ENCODE measurements around the gene SHTN1. TPM values are rescaled to one million over a fixed set of nuclear protein-coding genes. Genes with fewer than 3 reads are reported as not detected.

The SHTN1 gene, protein sequence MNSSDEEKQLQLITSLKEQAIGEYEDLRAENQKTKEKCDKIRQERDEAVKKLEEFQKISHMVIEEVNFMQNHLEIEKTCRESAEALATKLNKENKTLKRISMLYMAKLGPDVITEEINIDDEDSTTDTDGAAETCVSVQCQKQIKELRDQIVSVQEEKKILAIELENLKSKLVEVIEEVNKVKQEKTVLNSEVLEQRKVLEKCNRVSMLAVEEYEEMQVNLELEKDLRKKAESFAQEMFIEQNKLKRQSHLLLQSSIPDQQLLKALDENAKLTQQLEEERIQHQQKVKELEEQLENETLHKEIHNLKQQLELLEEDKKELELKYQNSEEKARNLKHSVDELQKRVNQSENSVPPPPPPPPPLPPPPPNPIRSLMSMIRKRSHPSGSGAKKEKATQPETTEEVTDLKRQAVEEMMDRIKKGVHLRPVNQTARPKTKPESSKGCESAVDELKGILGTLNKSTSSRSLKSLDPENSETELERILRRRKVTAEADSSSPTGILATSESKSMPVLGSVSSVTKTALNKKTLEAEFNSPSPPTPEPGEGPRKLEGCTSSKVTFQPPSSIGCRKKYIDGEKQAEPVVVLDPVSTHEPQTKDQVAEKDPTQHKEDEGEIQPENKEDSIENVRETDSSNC
- 10 to 100 TPM in 3 of 12 donors, 1 to 10 TPM in 8, not detected in 1; 3.8 to 18.6 (median 6.7) TPM for polyA plus RNA-seq (ENCODE audit: insufficient read length in 12 of 12)
- long read RNA-seq, donor 1, full-length matches to known transcripts: 4 of 13 reads
- long read RNA-seq, donor 1, partial matches to known transcripts: 9 of 13 reads
- long read RNA-seq, donor 1, other reads (novel, unspliced or antisense): 0 of 13 reads
- long read RNA-seq, donor 2: 0 reads
- long read RNA-seq, donor 3: 0 reads
- long read RNA-seq, donor 4: 0 reads
- long read RNA-seq, donor 5: 0 reads
- long read RNA-seq, donor 6, full-length matches to known transcripts: 1 of 1 reads
- long read RNA-seq, donor 6, partial matches to known transcripts: 0 of 1 reads
- long read RNA-seq, donor 6, other reads (novel, unspliced or antisense): 0 of 1 reads
- long read RNA-seq, donor 7: 0 reads
- long read RNA-seq, donor 8: 0 reads
- long read RNA-seq, donor 9, full-length matches to known transcripts: 1 of 1 reads
- long read RNA-seq, donor 9, partial matches to known transcripts: 0 of 1 reads
- long read RNA-seq, donor 9, other reads (novel, unspliced or antisense): 0 of 1 reads
- long read RNA-seq, donor 10: 0 reads
- long read RNA-seq, donor 11: 0 reads

DNA sequence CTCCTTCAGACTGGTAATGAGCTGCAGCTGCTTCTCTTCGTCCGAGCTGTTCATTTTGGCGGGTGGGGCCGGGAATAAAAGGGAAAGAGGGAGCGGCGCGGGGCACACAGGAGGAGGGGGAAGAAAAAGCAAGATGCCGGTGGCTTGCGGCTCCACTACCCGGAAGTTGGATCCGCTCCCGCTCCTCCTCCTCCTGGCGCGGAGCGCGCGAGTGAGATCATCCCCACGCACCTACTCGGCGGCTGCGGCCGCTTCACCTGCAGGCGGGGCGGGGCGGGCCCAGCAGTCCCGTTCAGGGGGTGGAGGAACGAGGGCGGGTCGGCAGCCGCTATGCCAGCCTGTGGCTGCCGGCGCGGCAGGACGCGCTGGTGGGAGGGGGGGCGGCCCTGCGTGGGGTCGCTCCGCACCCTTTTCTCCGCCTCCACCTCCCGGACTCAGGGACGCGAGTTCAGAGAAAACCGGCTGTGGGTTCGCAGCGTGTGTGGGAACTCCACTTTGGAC is at the start of gene SHTN1:
TSS of gene SHTN1 (minus strand) at position 162 of the 501 bp plus-strand sequence. CDS start at position 54, 108 bp downstream.
- DNase-seq: peak; percentile 49

DNA sequence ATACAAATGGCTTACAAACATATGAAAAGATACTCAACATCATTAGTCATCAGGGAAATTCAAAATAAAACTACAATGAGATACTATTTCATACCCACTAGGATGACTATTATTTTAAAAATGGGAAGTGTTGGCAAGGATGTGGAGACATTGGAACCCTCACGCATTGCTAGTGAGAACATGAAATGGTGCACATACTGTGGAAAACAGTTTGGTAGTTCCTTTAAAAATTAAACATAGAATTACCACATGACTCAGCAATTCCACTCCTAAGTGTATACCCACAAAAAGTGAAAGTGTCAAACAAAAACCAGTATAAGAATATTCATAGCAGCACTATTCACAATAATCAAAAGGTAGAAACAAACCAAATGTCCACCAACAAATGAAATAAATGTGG is 48.5 kb upstream of the SHTN1 start:
- no peak for DNase-seq

DNA sequence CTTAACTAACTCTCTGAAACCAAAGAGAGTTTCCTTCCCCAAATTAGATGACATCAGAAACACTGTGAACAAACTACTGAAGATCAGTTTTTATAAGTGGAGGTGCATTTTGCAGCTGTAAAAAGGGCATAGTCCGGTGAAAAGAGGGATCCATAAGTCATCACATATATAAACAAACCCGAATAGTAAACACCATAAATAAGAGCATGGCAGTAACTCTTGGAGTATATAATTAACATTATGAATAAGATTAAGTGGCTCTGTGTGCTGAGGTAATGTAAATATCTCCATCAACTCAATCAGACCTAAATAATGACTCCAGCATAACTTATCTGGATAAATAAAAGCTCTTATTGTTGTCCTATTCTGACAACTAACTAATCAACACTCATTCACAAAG is 43.0 kb upstream of the SHTN1 start:
- no peak for DNase-seq

DNA sequence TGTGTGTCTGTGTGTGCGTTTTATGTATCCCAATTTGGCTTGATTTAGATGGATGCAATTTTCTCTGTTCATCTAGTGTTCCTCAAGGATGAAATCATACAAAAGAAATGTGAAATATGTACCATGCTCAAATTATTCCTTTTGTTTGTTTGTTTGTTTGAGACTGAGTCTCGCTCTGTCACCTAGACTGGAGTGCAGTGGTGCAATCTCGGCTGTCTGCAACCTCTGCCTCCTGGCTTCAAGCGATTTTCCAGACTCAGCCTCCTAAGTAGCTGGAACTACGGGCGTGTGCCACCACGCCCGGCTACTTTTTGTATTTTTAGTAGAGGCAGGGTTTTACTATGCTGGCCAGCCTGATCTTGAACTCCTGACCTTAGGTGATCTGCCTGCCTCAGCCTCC is 11.3 kb upstream of the SHTN1 start:
- DNase-seq: no peak

DNA sequence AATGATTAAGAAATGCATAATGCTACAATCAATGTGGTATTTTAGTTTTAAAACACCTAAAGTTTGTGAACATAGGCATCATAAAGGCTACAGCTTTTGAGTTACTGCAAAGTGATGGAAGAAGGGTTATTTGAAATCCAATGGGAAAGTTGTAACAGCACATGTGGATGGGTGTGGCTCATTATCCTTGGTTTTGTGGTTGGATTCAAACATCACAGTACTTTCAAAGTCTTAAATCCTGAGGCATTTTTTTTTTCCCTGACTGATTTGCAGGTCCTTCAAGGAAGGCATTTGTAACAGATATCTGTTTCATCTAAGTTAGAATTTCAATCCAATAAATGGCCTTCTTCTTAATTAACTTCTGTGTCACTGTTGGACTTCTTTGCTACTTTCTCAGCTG is 9.8 kb upstream of the SHTN1 start:
- no peak for DNase-seq

DNA sequence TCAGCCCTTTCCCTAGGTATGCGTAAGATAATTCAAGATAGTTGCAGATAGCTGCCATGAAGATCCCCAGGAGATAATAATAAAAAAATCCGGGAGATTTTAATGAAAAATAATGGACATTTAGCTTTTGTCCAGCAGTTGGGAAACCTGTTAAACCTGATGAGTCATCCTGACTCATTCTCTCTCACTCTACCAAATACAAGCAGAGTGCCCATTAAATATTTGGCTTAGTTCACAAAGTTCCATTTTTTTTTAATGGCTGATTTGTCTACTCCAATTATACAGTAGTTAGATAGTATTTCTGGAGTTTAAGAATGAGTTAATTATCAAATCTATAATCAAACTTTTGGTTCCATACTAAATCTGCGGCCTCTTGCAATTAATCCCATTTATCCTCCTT is 2.1 kb upstream of the SHTN1 start:
- DNase-seq: no peak

DNA sequence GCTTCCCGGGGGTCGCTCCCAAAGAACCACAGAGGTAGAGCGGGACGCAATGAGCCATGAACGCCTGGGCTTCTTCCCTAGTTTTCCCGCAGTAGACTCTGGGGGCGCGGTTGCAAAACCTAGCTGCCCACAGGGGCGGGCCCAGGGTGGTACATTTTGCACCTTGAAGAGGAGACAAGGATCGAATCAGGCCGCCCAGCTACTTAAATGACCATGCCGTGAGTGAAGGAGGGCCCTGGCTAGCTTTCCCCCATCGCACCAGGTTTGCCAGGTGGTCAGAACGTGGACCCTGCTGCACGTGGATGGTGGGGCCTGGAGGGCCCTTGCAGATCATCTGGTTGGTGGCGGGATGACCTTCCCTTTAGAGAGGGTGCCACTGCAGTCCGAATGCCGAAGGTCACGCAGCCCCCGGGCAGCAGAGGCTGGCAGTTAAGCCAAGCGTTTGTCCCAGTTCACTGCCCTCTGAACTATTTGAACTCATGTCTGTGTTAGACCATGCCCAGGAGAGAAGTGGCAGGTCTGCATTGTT is 604 bp upstream of the SHTN1 start:
- peak; percentile 5 for DNase-seq

DNA sequence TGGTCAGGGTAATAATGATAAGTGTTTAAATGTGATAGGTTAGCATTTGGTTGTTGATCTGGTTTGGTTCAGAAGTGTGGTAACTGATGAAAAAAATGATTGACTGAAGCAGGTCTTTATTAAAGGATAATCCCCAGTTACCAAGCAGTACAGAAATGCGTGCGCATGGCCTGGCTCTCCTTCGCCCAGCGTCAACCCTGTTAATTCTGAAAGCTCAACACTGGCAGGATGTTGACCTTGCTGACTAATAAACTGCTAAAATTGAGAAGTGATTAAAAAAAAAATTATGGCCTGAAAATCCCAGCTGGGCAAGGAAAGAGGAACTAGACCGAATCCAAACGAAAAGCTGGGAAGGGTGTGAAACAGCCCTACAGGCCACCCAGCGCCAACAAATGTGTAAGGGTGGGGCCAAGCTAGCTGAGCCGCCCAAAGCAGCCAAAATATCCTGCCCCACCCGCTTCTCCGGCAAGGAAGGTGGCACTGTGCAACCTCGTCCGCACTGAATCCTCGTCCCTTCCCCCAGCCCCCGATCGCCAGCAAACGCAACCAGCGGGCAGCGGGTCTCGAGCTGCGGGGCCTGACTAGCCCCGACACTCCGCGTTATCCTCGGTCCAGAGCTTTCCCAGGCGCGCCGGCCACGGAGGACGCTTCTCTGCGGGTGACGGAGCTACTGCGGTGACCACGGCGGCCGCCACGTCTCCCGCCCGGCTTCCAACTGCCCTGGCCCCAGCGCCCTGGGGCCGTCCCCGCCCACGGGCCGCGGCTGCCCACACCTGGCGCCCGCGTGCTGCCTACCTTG is 561 bp downstream of the SHTN1 start:
- DNase-seq: peak; percentile 21

DNA sequence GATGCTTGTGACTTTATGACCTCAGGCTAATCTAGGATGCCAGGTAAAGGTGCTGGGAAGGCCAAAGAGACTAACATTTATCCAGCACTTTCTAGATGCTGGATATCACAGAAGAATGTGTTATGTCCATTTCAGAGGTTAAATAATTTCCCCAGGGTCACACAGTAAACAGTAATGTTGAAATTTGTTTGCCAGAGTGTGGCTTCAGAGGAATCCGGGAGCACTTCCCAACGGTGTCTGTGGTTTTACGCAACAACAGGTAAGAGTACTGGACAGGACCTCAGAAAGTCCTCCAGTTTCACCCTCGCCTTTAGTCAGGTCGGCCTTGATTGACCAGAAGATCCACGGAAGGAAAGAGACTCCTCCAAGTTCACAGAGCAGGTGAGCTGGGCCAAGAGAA is 1.7 kb downstream of the SHTN1 start:
- no peak for DNase-seq

DNA sequence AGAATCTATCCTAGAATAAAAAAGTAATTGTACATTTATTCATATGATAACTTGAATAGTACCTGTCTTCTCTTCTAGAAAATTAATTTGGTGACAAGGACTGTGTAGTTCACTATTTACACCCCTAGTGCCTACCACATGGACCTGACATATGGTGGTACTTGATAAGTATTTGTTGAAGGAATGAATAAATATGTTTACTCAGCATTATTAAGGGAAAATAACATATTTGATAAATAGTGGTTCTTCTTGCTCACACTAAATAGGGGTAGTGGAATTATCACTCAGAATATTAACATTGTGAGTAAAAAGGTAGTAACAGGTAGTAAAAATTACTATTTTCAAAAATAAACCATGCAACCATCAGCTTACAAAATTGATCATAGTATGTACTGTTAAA is 2.8 kb downstream of the SHTN1 start:
- no peak for DNase-seq

DNA sequence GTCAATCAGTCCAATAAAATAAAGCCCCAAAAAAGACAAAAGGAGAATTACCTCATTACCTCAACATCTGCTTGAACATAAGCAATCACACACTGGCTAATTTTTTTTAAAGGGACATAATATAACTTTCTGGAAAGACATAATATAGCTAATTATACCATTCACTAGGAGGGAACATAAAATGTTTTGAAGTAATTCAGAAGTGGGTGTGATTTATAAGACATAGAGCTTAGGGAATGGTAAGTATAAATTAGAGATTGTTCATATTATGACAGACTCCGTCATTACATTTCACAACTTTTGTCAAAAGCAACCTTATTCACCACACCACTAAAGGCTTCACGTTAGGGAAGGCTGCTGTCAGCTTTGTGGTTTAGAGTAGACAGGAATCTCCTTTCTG is 3.8 kb downstream of the SHTN1 start:
- DNase-seq: no peak

DNA sequence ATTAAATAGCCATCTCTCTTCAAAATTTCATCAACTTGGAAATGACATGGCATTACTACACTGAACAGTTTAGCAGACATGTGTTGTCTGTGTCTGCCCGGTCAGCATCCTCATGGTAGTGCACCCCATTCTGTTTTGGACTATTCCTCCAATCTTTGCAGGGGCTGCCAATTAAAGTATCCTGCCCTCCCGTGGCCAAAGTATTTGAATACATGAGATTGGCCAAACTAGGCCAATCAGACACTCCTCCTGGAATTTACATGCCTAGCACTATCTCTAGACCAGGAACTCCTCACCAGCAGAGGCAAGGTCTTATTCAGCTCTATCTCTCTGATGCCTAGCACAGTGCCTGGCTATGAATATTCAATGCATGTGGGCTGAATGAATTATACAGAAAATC is 4.4 kb downstream of the SHTN1 start:
- DNase-seq: no peak

DNA sequence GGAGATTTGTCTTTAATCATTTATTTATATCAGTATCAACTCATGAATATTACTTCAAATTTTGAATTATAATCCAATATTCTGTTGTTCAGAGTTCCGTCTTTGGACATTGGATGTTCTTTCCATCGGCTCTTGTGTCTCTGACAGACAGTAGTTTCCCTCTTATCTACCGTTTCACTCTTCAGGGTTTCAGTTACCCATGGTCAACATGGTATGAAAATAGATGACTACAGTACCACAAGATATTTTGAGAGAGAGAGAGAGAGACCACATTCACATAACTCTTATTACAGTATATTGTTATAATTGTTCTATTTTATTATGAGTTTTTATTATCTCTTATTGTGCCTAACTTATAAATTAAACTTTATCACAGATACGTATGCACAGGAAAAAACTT is 6.8 kb downstream of the SHTN1 start:
- DNase-seq: no peak

DNA sequence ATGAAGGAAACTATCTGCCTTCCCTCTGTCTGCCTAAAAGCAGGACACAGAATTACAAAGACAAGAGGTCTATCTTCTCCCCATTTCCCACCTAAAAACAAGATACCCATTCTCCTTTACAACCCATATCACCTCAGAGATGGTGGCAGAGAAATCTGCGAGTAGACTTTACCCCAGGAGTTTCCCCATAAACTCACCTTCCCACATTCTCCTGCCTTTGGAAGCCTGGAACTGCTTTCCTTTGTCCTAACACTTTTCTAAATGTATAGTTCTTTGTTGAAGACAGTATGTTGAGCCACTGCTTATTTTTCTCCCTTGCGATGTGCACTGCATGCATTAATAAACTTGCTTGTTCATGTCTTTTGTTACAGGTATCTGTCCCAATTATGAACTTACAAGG is 8.0 kb downstream of the SHTN1 start:
- no peak for DNase-seq

DNA sequence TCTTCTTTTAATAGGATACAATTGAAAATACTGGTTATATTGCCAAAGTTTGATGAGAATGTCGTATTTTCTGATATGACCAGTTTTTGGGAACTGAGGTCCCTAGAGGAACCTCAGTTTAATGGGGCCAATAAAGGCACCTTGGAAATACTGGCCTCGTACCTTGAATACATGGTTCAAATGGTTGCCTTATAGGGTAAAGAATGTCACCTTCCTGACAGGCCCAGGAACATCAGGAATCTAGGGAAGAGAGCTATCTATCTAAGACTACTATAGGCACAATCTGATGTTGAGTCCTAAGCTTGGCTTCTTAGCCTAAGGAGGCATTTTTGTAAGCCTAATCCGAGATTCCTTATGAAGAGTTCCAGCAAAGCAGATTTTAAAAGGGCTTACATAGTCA is 9.3 kb downstream of the SHTN1 start:
- no peak for DNase-seq

DNA sequence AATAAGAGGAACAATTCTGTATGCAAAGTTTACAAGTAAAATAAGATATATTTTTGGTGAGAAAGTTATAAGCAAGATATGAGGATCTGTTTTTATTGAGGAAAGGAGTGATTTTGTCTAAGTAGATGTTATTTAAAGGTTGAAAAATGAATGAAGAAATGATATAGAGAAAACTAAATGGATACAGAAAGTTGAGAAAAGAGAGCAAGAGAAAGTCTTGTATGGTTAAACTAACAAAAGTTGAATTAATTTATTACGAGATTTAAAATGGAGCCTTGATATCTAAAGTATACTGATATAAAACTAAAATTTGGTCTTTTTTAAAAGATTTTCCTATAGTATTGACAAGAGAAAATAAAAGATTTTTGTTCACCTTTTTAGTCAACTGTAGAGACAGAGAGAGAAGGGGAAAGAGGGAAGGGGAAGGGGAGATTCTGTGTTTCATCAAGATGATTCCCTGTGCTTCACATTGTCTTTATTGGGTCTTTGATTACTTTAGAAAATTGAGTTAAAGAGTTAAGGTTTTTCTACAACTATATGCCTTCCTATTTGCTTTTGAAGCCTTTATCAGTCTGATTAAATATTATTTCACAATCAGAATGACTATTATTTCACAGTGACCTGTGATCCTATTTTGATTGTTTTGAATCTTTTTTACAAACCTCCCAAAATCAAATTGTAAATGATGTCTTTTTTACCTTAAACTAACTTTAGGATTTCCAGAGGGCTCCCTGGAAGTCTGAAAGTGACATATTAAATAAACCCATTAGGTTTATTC is 10.7 kb downstream of the SHTN1 start:
- no peak for DNase-seq

DNA sequence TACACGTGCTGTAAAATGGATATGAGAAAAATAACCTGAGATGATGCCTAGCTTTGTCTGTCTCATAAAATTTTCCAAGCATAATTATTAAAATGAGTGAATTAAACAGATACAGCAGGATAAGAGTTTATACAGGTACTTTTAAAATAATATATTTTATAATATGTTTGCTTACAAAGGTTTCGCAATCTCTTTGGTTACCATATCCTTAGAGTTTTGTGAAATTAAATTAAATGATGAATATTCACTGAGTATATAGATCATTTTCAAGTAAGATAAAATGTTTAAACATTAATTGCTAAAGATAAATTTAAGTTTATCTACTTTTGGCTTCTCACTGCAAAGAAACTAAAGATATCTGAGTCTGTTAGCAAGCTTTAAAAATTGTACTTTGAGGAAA is 11.4 kb downstream of the SHTN1 start:
- DNase-seq: no peak

DNA sequence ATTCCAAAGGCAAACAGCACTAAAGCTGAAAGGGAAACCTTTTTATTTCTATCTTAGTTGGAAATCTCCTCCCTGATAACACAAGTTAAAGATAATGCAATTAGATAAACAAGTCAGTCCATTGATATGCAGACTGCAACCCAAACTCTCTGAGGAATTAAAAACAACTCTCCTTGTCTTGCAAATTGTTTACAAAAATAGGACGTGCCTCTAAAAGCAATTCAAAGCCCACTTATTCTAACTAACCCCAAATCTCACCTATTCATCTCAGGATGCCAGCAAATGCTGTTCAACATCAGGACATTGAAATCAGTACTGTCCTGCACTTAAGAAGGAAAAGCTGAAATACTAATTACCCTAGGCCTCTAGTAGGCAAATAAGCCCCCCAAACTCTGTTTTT is 12.8 kb downstream of the SHTN1 start:
- DNase-seq: no peak

DNA sequence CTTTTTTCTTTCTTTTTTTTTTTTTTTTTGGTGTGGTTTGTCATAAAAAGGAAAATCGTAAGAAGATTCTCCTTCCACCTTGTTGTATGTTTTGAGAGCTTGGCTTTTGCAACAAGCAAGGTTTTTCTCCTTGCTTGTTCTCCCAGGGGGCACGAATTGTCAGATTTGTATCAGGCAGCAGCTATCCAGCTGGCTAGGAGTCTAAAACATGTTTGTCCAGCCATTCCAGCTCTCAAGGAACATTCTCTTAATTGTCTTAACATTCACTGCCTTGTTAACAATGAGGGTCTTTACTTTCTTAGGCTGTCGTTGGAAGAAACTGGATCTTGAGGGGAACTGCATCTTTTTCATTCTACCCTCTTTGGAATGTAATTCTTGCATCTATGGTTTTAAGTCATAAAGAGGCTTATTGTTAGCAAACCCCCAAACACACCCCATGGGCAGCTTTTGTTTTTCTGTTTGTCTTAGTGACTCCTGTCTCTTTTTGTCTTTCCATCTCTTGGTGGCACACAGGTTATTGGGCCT is 14.6 kb downstream of the SHTN1 start:
- no peak for DNase-seq

DNA sequence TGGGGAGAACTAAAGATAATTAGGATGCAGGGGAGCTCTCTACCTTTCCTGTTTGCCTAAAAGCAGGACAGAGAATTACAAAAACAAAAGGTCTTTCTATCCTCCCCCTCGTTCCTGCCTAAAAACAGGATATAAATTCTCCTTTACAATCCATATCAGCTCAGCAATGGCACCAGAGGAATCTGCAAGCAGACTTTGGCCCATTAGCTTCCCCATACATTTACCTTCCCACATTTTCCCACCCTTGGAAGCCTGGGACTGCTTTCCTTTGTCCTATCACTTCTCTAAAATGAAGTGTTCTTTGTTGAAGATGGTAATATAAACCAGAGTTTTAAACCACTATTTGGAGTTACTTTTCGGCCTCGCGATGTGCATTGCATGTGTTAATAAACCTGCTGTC is 15.5 kb downstream of the SHTN1 start:
- no peak for DNase-seq

Measured in muscle of arm (tissue), 14 donors.